ENCODE measurements around the gene GNAS.
"Not testable (repeated sequence)": the region's sequence is repeated elsewhere in the genome, so short reads cannot be mapped to it uniquely, and the experiment has no call there.

GNAS gene

DNA sequence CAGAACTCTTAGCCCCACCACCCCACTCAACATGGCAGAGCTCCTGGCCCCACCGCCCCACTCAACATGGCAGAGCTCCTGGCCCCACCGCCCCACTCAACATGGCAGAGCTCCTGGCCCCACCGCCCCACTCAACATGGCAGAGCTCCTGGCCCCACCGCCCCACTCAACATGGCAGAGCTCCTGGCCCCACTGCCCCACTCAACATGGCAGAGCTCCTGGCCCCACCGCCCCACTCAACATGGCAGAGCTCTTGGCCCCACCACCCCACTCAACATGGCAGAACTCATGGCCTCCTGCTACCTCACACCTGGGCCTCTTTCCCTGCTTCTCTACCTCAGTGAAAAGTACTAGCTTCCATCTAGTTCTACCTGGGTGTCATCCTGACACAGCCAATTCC is 23.7 kb upstream of the GNAS start:
- not testable (repeated sequence) for DNase-seq

DNA sequence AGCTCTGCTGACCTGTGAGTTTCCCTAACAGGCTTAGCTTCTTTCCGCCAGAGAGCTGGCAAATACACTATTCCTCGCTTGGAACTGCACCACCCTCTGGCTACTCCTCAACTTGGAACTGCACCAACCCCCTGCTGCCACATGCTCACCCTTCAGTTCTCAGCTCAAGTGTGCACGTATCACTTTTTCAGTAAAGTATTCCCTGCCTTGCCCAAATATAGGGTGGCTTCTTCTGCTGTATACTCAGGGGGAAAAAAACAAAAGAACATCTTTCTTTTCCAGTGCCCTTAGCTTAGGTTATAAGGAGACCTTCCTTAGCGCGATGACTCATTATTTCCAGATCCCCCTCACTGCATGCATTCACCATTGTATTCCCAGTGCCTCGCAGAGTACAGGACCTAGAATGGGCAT is 23.0 kb upstream of the GNAS start:
- DNase-seq, result no peak

DNA sequence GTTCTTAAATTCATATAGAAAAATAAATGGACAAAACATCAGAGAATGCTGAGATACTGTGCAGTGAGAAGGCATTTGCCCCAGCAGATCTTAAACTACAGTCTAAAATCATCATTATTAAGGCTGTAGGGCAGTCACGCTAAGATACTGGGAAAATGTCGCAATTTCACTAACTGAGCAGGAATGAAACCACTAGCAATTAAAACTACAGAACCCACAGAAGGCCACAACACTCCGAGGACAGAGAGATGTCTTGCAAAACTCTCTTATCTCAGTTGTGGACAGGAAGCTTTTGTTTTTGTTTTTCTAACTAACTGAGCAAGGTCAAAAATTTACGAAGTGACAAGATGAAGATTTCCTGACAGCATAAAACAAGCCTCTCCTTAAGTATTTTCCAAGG is 20.1 kb upstream of the GNAS start:
- DNase-seq, result no peak

DNA sequence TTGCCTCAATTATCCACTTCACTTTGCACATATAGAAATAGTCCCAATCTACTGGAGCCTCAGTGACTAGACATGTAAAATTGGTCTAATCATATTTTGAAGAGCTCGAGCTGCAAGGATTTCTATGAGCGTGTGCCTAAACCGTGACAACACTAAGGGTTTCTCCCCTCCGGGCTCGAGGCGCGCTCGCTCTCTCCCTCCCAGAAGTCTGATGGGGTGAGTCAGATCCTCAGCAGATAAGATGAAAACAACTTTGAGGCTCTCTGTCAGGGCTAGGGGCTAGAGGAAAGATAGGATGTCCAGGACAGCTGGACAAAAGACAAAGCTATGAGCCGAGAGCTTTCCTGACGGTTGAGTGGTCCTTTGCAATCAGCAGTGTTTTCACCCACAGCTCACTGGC is 18.6 kb upstream of the GNAS start:
- no peak for DNase-seq

DNA sequence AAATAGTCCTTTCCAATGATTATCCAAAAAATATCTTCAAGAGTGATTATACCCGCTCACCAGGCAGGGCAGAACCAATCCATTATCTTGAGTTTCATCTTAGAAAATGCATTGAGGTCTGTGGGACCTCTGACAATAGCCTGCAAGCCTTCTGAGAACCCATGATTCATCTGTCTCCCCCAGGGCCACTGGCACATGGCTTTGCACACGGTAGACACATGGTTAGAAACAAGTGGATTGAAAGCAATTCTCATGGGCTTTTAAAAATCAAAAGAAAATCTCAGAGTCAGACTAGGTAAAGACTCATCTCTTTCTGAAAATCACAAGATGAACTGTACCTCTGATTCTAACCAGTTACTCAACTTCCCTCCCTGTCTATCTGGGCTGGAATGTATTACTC is 17.3 kb upstream of the GNAS start:
- no peak for DNase-seq

DNA sequence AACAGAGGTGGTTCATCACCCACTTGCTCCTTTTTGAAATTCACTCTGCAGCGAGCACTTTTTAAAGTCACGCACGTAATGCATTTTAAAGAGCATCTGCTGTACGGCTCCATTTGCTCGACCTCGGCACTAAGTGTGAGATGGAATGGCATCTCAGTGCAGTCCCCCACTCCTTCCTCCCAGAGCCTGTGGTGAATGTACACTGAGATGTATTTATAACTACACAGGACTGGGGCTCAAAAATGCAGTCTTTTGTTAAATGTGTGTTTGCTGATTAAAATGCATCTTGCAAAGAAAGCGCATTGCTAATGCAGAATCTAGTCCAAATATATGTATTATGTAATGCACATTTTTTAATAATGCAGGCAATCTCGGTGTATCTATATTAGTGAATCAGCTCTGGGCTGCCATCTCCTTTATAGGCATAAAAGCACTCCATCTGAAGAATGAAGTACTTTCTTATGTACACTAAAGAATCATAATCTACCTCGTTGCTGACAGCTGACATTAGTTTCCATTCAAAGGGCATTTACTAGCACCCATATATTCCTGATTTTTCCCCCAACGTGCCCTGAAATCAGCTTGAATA is 15.8 kb upstream of the GNAS start:
- DNase-seq, result no peak

DNA sequence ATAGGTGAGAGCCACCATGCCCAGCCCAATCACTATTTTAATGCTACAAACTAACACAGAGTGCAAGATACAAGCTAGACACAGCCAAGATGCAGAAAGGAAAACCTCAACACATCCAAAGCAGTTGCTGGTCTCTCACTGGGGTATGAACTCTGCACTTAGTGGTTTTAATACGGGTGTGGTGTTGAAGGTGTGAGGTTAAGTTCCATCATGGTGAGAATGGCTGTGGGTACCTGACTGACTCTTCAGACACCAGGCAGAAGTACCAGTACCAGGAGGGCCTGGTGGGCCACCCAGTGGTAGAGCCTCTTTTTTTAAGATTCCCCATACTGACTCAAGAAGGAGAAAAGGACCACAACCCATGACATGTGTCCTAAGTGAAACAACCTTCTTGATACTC is 14.8 kb upstream of the GNAS start:
- DNase-seq, result no peak

DNA sequence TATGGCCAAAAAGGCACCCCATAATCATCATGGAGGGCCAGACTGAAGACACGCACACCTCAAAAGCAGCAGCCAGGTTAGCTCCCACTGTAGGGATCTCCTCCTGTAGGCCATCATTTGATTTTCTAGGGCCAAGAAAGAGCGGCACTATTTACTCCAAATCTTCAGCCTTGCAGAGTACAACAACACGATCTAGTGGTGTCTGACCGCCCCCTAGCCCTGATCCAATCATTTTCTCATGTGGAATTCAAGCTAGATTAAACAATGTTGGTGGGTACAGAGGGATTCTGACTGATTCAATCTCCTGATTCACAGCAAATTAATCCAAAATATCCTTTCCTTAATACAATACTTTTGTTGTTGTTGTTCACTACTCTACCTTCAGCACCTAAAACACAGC is 14.3 kb upstream of the GNAS start:
- DNase-seq, result no peak

DNA sequence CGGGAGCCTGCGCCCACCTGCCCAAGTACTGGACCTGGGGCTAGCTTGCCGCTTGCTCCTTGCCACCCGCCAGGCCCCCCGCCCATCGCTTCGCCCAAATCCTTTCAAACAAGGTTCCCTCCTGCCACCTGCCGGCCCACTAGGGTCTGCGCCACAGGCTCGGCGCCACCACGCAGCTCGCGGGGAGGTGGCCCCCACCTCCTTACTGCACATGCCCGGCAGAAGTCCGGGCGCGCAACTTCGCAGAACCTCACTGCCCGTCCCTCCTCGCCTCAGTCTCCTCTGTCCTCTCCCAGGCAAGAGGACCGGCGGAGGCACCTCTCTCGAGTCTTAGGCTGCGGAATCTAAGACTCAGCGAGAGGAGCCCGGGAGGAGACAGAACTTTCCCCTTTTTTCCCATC is 13.0 kb upstream of the GNAS start:
- DNase-seq, result no peak

DNA sequence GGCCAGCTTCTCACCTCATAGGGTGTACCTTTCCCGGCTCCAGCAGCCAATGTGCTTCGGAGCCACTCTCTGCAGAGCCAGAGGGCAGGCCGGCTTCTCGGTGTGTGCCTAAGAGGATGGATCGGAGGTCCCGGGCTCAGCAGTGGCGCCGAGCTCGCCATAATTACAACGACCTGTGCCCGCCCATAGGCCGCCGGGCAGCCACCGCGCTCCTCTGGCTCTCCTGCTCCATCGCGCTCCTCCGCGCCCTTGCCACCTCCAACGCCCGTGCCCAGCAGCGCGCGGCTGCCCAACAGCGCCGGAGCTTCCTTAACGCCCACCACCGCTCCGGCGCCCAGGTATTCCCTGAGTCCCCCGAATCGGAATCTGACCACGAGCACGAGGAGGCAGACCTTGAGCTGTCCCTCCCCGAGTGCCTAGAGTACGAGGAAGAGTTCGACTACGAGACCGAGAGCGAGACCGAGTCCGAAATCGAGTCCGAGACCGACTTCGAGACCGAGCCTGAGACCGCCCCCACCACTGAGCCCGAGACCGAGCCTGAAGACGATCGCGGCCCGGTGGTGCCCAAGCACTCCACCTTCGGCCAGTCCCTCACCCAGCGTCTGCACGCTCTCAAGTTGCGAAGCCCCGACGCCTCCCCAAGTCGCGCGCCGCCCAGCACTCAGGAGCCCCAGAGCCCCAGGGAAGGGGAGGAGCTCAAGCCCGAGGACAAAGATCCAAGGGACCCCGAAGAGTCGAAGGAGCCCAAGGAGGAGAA is 12.3 kb upstream of the GNAS start:
- DNase-seq, result no peak

DNA sequence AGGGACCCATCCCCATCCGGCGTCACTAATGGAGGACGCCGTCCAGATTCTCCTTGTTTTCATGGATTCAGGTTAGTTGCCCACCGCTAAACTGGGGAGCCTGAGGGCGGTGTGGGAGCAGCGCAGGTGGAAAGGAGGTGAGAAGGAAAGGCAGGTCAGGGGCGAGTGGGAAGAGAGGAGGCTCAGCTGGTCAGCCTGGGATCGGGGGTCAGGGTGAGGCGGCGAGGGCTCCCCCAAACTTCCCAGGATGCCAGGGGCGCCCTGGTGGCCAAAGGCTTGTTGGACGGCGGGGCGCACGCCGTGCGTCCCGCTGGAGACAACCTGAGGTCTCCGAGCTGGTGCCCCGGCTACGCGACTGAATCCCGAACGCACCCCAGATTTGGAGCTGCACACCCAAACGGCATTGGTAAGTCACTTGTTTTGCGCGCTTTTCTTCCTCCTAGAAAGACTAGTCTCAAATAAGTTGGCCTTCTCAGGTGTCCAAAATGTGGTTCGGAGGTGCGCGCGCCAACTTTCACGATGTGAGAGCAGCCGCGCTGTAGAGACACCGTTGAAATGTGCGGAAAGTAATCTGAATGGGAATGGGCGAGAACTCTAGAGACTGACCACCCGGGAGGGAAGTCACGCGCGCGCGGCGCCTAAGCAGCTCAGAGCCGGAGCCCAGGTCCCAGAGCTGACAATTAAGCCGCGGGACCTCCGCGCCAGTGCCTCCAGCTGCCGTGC is 11.5 kb upstream of the GNAS start:
- DNase-seq, result no peak

DNA sequence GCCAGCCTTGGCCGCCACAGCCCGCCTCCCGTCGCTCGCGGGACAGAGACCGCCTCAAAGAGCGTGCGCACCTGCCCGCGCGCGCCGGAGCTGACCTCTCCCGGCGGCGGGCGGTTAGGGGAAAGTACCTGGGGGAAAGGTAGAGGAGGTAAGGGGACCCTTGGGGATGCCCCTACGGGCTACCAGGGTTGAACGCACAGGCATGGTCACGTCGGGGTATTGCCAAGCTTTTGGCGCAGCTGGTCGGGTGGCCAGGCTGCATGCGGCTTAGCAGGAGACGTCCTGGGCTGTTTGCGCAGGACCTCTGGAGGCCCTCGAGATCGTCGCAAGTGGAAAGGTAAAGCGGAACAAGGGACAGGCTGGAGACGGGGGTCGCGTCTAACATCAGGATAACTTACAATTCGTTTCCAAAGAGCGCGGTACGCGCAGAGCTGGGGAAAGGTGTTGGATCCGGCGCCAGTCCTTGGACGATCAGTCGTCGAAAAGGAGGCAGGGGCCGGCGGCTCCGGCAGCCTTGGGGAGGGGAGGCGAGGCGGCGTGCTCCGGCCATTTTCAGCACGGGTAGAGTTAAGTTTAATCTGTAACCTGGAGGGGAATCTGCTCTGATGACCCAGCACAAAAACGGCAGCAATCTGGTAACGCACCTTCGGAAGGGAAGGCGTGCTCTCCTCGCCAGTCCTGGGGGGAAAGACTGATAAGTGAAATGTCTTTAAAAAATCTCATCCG is 10.8 kb upstream of the GNAS start:
- DNase-seq, result no peak

DNA sequence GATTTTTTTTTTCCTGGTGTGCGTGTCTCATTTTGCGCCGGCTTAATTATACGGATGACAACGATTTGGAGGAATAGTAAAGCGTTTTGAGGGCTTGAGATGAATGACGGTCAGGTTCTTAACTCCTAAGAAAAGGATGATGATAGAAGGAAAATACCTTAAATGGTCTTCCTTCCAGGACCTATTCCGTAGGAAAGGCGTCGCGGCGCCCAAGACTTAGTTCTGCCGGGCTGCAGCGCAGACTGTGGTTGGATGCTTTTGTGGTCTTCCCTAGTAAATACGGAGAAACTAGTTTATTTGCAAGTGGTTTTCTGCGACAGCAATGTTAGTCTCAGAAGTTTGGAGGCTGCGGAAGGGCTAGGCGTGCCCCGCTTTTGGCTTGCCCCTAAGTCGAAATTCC is 10.2 kb upstream of the GNAS start:
- DNase-seq, result no peak

DNA sequence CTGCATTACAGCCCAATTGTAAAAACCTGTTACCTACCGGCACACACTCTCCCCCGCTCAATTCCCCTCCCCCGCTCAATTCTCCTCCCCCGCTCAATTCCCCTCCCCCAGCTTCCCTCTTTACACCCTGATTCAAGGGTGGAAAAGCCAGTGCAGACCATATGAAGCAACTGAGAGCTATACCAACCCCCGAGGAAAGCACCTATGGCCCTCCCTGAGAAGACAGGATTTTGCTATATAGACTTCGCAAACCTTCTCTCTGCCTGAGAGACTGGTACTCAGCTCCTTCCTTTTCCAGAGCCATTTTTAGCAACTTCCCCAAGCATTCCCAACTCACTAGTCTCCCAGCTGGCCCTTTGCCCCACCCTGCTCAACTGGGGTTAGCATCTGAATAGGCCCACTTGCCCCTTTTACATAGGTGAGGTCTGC is 9.4 kb upstream of the GNAS start:
- no peak for DNase-seq

DNA sequence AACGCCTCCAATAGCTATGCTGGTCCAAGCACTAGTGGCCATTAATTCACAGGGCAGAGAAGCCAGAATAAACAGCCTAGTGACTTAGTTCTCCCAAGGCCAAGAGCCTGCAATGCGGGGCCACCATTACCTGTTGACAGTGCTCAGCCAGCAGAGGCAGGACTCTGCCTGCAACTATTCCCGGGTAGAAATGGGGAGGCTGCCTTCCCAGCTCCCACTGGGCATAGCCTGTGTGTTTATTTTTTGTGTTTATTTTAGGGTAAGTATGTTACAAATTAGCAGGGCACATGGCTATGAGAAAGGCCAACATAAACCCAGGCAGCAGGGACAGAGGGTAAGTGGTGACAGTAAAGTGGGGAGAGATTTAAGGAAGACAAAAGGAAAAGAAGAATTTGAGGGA is 6.8 kb upstream of the GNAS start:
- DNase-seq, result no peak

DNA sequence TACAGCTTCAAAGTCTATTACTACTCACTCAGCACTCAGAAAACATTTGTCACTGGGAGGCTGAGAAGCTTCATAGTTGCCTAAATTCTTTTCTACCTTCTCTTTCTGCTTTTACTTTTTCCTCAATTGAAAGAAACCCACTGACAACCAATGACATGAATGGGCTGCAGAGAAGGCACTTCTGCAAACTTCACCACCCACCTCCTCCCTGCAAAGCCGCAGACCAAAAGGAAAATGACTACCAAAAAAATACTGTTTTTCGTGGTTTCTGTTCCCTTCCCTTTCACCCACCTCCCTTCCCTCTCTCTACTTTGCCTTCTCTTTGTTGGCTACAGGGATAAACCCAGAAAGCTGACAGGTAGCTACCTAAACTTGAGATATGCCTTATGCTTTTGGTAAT is 5.1 kb upstream of the GNAS start:
- DNase-seq, result no peak

DNA sequence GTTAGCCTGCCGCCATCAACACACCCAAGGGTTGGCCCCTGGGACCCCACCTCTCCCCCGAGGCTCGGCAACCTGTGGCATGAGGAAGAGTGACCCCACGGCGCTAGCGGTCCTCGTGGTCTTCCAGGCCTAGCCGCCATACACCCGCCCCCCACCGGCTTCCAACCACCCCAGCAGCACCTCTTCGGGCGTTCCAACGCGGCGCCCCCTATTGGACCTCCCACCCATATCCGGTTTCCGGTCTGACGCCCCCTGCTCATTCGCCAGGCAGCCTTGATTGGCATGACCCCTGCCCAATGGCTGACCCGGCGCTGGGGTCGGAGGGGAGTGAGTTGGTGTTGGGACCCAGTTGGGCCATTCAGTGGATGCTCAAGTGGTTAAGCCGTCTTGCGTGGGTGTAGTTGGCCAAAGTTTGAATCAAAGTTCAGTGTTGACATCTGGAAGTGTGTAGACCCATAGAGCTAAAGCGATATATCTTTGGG is 1.8 kb upstream of the GNAS start, which contains the start of gene GNAS-AS1:
Gene GNAS-AS1, minus strand, starts transcription at position 210 of the 482 bp plus-strand sequence.
- no peak for DNase-seq

DNA sequence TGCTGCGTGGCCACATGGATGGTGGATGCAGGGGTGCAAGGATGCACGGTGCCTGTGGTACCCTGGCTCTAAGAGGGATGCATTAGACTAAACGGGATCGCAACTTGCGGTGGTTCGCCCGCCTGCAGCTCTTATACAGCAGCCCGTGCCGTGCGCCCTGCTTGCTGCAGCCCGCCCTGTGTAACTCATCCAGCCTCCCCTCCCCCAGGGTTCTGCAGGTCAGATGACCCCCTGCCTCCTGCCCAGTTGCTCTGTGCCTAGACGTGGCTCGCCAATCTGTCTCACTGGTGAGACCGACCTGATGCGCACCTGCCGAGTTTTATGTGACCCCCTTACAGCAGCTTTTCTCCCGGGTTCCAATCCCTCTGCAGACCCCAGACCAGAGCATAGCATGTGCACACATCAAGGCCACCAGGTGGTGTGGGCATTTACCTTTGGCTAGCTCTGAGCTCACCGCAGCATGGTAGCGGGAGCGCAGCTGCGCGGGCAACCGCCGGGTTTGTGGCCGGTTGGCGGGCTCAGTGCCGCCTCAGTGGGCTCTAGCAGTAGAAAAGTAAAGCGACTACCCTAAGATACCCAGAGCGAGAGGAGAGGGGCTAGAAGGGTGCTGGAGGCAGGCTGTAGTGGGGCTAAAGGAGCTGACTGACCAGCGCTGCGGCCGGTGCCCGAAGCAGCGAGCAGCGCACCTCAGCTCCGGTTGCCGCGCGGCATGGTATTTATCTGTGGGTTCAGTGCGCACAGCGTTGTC is 1.1 kb upstream of the GNAS start:
- DNase-seq, result no peak

DNA sequence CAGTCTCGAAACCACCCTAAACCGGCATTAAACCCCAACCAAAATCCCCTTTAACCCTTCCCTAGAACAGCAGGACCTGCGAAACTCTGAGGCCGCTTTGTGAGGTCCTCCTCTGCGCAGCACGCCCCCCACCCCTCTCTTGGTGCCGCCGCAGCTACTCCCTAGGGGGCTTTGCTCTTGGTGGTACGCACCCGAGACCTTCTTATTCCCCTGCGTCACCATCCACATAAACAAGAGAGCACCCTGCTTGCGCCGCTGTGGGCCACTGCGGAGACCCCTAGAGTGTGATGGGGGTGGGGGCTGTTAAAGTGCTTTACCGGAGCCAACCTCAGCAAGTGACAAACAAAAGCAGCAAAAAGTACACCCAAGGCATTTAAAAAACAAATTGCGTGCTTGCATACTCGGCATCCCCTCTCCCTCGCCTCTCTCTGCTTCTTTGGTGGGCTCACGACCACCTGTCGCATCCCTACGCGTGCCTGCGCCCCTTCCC is 502 bp upstream of the GNAS start:
- DNase-seq, result no peak

DNA sequence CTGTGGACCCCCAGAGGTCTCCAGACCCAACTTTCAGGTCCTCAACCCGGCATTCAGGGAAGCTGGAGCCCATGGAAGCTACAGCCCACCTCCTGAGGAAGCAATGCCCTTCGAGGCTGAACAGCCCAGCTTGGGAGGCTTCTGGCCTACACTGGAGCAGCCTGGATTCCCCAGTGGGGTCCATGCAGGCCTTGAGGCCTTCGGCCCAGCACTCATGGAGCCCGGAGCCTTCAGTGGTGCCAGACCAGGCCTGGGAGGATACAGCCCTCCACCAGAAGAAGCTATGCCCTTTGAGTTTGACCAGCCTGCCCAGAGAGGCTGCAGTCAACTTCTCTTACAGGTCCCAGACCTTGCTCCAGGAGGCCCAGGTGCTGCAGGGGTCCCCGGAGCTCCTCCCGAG is 950 bp downstream of the GNAS start:
- DNase-seq, result no peak

DNA sequence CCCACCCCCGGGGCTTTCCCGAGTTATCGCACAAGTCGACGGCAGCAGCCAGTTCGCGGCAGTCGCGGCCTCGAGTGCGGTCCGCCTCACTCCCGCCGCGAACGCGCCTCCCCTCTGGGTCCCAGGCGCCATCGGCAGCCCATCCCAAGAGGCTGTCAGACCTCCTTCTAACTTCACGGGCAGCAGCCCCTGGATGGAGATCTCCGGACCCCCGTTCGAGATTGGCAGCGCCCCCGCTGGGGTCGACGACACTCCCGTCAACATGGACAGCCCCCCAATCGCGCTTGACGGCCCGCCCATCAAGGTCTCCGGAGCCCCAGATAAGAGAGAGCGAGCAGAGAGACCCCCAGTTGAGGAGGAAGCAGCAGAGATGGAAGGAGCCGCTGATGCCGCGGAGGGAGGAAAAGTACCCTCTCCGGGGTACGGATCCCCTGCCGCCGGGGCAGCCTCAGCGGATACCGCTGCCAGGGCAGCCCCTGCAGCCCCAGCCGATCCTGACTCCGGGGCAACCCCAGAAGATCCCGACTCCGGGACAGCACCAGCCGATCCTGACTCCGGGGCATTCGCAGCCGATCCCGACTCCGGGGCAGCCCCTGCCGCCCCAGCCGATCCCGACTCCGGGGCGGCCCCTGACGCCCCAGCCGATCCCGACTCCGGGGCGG is 1.6 kb downstream of the GNAS start:
- no peak for DNase-seq
